ENCODE measurements around the gene RTN4RL1. TPM values are rescaled to one million over a fixed set of nuclear protein-coding genes. Genes with fewer than 3 reads are reported as not detected.

RTN4RL1 gene
- polyA plus RNA-seq, 1 donor = 1.00 TPM

DNA sequence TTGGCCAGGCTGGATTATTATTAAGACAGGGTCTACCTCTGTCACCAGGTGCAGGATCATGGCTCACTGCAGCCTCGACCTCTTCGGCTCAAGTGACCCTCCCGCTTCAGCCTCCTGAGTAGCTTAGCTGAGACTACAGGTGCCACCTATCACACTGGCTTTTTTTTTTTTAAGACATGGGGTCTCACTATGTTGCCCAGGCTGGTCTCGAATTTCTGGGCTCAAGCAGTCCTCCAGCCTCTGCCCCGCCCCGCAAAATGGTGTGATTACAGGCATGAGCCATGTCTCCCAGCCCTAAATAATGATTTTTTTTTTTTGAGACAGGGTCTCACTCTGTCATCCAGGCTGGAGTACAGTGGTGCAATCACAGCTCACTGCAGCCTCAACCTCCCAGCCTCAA is 22.5 kb upstream of the RTN4RL1 start:
- no peak for DNase-seq

DNA sequence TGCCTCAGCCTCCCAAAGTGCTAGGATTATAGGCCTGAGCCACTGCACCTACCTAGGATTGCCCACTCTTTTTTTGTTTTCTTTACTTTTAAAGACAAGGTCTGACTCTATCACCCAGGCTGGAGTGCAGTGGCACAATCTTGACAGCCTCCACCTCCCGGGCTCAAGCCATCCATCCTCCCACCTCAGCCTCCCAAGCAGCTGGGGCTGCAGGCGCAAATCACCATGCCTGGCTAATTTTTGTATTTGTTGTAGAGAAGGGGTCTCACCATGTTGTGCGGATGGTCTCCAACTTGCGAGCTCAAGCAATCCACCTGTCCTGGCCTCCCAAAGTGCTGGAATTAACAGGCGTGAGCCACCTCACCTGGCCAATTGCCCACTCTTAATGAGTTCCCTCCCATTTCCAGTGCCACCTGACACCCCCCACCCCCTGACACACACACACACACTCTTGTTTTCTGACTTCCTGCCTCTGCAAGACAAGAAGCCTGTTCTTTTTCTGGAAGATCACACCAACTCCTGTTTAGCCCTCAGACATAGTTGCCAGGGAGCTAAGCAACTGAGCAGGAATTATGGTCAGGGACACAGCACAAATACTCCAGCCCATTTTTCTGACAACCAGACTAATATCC is 19.2 kb upstream of the RTN4RL1 start:
- no peak for DNase-seq

DNA sequence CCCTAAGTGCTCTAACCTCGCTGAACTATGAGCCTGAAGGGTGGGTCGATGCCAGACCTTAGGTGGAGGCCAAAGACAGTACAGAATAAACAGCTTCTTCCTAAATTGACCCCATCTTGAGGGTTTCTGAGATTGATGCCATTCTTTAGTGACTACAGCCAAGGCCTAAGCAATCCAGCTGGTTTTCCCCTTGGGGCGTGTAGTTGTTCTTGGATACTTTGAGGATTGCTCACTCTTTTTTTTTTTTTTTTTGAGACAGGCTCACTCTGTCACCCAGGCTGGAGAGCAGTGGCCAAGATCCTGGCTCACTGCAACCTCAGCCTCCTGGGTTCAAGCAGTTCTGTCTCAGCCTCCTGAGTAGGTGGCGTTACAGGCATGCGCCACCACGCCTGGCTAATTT is 18.7 kb upstream of the RTN4RL1 start:
- no peak for DNase-seq

DNA sequence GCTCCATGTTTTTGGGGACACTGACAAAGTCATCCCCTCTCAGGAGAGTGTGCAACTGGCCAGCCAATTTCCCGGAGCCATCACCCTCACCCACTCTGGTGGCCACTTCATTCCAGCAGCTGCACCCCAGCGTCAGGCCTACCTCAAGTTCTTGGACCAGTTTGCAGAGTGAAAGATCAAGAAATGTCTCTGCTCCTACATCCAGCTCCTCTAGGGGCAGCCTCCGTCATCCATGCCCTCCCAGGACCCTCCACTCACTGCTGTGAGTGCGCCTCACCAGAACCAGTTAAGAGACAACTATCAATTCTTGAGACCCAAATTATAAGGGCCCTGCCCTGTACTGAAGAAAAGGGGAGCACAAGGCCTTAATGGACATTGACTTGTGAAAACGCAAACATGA is 17.8 kb upstream of the RTN4RL1 start:
- DNase-seq = no peak

DNA sequence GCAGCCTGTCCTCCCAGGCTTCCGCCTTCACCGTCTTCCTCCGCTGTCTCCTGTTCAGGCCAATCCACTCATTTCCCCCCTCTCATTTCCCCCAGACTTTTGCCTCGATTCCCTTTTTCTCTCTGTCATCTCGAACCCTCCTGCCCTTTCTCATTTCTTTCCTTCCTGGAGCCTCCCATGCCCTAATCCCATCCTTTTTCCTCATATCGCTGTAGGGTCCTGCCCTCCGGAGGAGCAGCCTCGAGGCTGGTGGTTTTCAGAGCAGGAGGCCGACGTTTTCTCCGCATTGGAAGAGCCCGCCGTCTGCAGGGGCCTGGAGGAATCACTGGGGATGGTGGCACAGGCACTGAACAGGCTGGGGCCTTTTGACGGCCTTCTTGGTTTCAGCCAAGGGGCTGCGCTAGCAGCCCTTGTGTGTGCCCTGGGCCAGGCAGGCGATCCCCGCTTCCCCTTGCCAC is 17.3 kb upstream of the RTN4RL1 start:
- no peak for DNase-seq

DNA sequence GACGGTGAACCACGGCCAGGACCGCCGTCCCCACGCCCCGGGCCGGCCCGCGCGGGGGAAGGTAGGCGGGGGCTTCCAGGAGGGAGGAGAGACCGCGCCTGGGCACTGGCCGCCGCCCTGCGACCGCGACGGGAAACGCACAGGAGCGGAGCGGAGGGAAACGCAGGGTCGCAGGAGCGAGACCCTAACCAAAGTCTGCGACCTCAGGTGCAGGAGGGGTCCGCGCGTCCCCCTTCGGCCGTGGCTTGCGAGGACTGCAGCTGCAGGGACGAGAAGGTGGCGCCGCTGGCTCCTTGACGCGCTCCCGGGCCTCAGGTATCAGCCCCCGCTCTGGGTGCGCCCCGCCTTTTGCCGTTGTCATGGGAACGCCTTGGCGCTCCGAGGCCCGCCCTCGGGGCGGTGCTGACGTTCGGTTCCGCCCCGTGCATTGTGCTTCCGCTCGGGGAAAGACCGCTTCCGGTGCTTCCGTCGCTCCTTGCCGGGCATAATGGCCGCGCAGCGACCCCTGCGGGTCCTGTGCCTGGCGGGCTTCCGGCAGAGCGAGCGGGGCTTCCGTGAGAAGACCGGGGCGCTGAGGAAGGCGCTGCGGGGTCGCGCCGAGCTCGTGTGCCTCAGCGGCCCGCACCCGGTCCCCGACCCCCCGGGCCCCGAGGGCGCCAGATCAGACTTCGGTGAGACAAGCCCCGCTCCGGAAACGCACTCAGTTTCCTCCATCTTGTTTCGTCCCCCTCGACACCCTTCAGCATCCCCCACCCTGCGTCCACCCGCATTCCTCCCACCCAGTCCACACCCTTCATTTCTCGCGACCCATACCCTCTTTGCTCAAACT is 16.6 kb upstream of the RTN4RL1 start, which contains the start of gene OVCA2:
OVCA2 (plus strand) TSS at position 462 of the 829 bp plus-strand sequence; CDS start at position 488, 26 bp downstream.
- peak; percentile 95 for DNase-seq

DNA sequence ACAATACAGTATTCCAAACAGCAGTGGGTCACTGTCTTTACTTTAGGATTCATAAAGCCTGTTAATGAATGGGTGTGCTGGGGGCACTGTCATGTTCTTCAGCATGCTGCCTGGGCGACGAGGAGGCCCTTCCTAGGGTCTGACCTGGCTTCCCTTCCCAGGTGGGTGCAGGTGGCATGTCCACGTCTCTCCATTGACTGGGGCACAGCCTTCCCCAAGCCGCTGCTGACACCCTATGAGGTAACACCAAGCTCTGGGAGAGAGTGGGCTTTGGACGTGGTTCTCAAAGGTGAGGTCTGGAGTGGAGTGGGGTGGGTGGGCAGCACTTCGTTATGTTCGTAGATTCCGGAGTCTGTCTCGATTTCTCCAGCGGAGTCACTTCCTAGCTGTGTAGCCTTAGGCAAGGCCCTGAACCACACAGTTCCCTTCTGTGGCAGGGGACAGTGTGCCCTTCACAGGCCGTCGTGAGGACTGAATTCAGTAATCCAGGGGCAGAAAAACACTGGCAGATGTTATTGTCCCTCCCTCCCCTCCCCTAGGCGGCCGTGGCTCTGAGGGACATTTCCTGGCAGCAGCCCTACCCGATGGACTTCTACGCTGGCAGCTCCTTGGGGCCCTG is 15.9 kb upstream of the RTN4RL1 start:
- no peak for DNase-seq

DNA sequence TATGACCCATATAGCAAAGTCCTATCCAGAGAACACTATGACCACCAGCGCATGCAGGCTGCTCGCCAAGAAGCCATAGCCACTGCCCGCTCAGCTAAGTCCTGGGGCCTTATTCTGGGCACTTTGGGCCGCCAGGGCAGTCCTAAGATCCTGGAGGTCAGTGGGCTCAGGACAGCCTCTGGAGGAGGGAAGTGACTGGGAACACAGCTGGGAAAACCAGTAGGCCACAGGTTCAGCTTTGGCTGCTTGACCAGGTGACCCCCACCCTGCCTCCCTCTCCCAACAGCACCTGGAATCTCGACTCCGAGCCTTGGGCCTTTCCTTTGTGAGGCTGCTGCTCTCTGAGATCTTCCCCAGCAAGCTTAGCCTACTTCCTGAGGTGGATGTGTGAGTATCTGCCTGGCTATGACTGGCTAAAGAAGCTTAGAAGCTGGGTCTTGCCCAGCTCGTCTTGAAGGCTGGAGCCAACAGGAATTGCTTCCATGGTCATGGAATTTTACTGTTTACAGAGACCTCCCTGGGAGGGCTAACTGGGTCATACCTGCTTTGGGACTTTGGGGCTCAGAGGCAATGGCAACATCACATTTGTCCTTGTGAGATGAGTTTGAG is 15.2 kb upstream of the RTN4RL1 start:
- DNase-seq = no peak

DNA sequence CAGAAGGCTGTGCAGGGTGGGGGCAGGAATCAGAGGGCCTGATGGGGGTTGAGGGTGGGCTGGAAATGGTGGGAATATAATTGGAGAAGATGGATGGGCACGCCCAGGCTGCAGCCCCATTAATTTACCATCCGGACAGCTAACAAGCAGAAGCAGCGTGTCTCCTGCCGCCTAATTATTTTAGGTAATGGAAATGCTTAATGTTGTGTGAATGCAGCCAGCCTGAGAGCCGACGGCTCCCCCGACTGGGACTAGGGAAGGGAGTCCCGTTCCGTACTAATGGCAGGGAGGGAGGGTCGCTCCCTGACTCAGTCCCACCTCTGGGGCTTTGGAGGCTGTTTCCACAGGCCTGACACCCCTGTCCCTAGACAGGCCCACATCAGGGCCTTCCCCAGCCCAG is 12.0 kb upstream of the RTN4RL1 start:
- DNase-seq = no peak

DNA sequence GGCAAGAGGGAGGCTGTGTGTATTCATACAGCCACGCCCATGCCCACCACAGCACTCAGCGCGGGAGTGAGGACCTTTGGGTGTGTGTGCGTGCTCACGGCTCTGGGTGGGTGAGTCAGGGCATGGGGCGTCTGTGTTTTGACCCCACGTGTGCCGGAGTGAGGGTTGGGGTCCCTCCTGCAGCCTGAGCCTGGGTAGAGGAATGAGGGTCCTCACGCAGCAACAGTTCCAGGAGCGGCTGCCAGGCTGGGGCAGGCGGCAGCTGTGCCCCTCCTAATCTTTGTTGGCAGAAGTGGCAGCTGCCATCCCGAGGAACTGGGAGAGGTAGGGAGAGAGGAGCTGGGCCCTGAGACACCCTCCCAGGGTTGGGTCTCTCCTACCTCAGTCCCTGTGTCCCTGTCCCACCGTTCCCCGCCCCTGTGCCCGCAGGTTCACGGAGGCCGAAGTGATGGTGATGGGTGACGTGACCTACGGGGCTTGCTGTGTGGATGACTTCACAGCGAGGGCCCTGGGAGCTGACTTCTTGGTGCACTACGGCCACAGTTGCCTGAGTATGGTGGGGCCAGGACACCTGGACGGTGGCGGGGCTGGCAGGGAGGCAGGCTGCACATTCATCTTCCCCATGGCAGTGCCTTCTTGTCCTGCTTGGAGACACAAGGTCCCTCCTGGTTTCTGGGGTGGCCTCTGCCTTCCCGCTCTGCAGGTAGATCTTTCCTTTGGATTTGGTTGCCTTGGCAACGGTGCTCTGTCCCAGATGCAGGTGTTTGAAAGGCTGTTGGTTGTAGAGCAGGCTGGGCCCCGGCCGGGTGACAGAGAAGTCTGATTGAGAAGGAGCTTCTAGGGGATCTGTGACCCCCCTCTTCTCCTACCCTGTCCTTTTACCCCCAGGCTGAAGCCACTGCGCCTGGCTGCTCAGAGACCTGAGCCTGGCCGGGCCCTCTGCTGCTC is 10.7 kb upstream of the RTN4RL1 start:
- no peak for DNase-seq

DNA sequence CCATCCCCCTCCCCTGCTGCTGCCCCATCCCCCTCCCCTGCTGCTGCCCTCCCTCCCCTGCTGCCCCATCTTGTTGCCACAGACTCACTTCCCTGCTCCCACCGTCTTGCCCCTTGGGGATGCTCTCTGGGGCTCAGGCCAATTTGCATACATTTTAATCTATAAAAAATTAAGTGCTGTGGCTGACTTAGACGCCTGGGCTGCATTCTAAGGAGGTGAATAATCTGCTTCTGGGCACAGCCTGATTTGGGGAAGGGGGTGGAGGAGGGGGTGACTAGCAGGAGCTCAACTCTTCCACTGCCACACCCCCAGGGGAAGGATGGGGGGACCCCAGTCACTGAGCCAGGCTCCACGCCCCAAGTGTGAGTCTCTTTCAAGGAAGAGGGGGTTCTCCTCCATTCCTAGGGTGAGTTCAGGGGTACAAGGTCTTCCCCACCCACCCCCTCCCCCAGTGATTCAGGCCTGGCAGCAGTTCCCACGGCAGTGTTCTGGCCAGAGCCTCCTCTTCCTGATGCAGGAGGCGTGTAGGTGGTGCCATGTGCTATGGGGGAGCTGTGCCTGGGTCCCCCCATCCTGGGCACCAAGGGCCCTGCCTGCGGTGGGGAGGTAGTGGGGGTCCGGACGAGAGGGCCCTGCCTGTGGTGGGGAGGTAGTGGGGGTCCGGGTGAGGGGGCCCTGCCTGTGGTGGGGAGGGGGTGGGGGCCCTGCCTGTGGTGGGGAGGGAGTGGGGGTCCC is 9.8 kb upstream of the RTN4RL1 start:
- no peak for DNase-seq

DNA sequence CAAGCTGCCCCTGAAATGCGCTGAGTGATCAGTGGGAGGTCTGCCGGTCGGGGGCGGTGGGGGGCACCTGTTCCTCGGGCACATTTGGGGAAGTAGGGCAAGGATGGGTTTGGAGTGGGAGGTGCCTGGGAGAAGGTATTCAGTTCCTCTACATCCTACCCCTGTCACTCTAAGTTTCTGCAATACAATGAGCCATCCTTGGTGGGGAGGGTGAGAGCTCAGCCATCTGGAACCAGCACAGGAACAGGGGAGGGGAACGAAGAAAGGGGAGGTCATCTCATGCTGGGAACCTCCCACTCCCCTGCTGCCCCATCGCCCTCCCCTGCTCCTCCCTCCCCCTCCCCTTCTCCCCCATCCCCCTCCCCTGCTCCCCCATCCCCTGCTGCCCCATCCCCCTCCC is 9.0 kb upstream of the RTN4RL1 start:
- DNase-seq = no peak

DNA sequence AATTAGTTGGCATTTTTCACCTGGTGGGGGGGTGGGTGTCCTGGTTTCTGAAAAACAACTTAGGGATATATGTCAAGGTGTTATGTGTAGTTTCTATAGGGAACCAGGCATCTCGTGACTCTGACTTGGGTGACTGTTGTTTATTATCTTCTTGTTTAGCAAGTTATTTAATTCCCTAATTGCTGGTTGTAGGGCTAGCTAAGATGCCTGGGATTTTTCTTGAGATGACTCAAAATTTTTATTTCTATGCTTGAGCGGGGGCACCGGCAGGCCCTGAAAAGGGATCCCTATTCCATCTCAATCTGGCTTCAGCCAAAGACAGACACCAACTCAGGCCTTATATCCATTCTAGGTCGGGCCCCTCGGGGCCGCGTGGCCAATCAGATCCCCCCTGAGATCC is 8.0 kb upstream of the RTN4RL1 start:
- DNase-seq = no peak

DNA sequence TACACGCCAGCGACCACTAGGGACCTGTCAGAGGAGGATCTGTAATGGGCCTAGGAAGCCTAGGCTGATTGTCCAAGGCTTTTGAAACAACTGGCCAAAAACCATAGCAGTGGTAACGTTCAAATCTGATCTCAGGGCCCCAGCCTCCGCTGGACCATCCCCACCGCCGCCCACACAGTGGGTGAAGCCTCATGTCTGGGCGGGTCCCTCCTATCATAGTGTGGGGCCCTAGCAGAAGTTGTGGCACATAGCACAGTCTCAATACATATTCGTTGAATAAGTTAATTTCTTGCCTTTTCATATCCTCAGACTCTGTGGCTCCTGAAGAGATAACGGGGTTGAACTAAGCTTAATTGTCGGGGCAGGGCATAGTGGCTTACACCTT is 5.6 kb upstream of the RTN4RL1 start:
- DNase-seq = no peak

DNA sequence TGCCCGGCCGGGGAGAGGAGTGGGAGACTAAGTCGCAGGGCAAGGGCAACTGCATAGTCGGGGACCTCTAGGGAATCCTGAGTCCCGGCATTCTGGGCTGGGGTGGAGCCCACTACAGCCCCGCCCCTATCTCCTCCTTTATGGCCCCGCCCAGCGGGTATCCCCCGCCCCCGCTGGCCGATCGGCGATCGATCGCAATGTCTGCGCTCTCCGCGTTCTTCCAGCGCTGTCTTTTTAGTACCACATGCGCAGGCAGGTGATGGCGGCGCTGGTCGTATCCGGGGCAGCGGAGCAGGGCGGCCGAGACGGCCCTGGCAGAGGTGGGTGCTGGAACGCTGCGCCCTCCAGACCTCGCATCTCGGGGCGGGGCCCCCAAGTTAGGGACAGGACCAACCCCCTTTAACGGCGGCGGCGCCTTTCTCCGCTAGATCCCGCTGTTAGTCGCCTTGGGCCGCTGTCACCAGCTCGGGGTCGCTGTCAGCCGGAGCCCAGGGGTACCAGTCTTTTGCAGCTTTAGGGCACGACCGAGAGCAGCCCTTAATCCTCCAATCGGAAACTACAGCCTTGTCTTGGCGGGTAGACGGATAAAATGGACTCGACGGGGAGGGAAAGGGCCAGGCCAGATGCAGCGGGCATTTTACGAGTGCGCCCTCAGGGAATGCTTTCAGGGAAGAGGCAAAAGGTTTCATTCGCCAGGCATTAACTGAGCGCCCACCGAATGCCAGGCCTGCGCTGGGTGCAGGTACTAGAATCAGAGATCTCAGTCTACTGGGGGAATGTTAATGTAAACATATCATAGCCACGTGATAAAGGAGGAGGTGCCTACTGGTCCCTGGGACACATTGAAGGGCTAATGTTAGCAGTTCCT is 5.0 kb upstream of the RTN4RL1 start, which contains the start of gene DPH1:
DPH1 (plus strand) TSS at position 243 of the 868 bp plus-strand sequence; CDS start at position 260, 17 bp downstream.
- peak; percentile 79 for DNase-seq

DNA sequence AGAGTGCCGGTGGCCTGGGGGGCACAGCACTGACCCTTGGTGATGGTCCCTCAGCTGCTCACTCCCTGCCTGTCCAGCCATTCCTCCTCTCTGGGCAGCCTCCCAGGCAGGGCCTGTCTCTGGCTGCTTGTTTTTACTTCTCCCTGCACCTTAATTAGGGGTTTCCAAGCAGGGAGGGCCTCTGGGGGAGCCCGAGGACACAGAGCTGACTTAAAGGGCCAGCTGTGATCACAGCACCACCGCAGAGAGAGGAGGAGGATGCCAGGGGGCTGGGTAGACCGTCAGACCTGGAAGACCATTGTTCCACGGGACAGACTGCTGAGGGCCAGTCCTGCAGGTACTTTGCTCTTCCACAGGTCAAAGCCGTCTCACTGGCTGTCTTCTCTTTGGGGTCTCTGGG is 3.6 kb upstream of the RTN4RL1 start:
- no peak for DNase-seq

DNA sequence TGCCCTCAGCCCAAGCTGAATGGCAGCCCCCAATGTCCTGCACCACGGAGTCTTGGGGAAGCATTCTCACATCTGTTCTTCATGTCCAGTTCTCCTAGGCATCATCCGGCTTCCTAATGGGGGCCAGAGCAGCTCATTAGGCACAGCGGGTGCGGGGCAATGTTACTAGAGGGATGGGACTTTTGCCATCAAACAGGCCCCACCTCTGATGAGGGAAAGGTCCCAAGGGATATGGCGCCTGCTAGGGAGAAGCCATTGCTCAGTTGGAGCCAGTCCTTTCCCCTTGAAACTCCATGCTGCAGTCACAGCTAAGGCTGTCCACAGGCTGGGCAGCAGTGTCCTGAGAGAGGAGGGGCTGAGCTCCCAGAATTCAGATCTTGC is 3.1 kb upstream of the RTN4RL1 start:
- DNase-seq = no peak

DNA sequence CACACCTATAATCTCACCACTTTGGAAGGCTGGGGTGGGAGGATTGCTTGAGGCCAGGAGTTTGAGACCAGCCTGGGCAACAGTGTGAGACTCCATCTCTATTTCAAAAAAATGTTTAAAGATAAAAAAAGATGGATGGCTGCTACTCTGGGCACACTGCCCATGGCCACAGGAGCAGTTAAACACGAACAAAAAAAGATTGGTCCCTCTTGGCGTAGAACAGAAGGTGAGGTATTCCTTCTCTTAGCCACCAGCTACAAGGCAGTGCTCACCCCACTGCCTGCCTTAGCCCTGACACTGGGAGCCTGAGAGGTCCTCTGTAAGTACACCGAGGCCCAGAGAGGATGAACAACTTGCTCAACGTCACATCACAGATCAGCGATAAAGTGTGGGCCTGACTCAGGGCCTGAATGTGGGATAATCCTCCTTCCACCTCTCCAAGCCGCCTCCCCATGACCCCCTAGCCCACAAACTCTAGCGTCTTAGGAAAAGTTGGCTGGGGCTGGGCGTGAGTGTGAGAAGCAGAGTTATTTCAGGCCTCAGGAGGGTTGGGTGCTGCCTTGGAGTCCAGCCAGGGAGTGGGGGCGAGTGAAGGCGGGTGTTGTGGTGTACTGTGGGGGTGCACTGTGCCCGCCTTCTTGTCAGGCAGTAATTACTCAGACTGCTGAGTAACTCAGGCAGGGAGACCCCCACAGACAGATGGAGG is 2.5 kb upstream of the RTN4RL1 start:
- no peak for DNase-seq

Data from left kidney (tissue), 2 donors.